Measurements from ENCODE around the gene SMAD5.

The SMAD5 gene

DNA sequence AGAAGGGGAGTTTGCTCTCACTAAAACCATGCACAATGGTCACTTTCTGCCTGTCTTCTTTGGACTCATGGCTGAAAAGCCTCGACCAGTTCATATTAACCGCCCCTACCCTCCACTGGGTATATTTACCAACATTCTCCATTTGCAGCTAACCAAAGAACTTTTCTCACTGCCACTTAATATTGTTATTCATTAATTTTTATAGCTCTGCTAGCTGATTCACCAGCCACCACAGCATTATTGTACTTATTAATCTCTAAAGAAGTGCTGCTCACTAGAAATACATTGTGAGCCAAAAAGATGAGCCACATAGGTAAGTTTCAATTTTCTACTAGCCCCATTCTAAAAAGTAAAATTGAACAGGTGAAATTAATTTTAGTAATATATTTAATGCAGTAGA, 93.8 kb downstream of the SMAD5 start:
- no peak for DNase-seq (ENCODE audit: low spot score)
- in situ Hi-C loops (cut with MboI; ENCODE audit: low pct_unique_long_range_greater_than_20kb, low sequenced_read_pairs, unreplicated experiment): loop anchor here (25.0 kb wide), 1 partner anchor 186 kb away; no protein-coding TSS in a partner anchor
- TF ChIP-seq, protein P1, sequence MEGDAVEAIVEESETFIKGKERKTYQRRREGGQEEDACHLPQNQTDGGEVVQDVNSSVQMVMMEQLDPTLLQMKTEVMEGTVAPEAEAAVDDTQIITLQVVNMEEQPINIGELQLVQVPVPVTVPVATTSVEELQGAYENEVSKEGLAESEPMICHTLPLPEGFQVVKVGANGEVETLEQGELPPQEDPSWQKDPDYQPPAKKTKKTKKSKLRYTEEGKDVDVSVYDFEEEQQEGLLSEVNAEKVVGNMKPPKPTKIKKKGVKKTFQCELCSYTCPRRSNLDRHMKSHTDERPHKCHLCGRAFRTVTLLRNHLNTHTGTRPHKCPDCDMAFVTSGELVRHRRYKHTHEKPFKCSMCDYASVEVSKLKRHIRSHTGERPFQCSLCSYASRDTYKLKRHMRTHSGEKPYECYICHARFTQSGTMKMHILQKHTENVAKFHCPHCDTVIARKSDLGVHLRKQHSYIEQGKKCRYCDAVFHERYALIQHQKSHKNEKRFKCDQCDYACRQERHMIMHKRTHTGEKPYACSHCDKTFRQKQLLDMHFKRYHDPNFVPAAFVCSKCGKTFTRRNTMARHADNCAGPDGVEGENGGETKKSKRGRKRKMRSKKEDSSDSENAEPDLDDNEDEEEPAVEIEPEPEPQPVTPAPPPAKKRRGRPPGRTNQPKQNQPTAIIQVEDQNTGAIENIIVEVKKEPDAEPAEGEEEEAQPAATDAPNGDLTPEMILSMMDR (IDR thresholded peaks at IDR 0.05; ENCODE audit: extremely low read depth, insufficient read depth, missing control alignments): no peak

DNA sequence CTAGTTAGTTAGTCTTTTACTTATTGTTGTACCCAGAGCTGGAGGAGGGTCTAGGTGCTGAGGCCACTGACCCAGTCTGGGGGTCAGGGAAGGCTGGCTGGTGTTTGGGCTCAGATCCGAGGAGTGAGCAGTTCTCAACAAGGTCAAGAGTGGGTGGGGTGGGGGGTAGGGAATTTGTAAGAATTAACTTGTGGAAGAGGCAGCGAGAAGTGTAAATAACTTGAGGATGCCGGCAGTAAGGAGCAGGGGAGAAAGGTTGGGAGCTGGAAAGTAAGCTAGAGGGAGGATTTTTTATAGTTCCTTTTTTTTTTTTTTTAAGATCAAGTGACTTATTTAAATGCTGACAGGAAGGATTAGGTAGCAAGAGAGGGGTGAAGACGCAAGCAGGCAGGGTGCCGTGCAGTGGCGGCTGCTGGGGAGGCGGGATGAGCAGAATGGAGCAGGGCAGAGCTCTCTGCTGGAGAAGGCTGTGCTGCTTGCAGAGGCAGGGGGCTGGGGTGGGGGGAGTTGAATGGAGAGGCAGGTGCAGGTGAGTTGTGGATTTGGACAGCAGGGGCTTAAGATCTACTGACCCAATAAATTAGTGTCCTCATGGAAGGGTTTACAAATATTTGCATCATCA, 95.6 kb downstream of the SMAD5 start:
- in situ Hi-C loops (cut with MboI; ENCODE audit: low pct_unique_long_range_greater_than_20kb, low sequenced_read_pairs, unreplicated experiment): loop anchor here (25.0 kb wide), 1 partner anchor 184 kb away; no protein-coding TSS in a partner anchor
- DNase-seq (ENCODE audit: low spot score): no peak

DNA sequence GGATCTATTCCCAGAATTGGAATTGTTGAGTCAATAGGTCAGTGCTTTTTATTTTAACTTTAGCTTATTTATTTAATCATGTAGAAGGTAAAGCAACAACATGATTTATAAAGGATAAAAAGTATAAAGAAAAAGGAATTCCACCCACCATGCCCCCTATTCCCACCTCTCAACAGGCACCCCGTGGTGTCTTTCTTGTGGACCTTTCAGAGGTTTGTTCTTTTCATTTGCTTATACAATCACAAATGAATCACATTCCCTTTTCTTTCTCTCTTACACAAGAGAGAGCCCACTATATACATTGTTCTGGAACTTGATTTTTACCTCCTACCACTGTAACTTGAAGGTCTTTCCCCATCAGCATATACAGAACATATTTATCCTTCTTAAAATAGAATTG, 97.5 kb downstream of the SMAD5 start:
- TF ChIP-seq, protein P1 (IDR thresholded peaks at IDR 0.05; ENCODE audit: extremely low read depth, insufficient read depth, missing control alignments): no peak
- DNase-seq (ENCODE audit: low spot score): no peak
- in situ Hi-C loops (cut with MboI; ENCODE audit: low pct_unique_long_range_greater_than_20kb, low sequenced_read_pairs, unreplicated experiment): loop anchor here (25.0 kb wide), 1 partner anchor 182 kb away; no protein-coding TSS in a partner anchor

More for the DNA sequence above, 95.6 kb downstream of the SMAD5 start:
- TF ChIP-seq, protein P1 (IDR thresholded peaks at IDR 0.05; ENCODE audit: extremely low read depth, insufficient read depth, missing control alignments): no peak

DNA sequence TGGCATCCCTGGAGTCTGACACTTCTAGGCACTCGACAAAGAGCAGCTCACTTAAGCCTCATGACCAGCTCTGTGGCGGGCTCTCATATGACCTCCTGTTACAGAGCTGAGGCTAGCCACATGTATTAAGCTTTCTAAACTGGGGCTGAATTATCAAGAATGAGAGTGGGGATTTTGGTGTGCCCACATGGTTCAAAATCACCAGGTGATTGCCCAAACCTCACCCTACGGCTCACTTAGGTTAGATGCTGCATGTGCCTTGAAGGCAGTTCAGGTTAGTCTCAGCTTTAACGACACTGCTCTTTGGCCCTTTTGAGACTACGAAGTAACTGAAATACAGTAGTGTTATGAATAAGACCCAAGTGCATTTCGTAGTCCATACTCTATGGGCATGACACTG, 99.7 kb downstream of the SMAD5 start:
- TF ChIP-seq, protein P1 (IDR thresholded peaks at IDR 0.05; ENCODE audit: extremely low read depth, insufficient read depth, missing control alignments): no peak
- in situ Hi-C loops (cut with MboI; ENCODE audit: low pct_unique_long_range_greater_than_20kb, low sequenced_read_pairs, unreplicated experiment): loop anchor here (25.0 kb wide), 1 partner anchor 180 kb away; no protein-coding TSS in a partner anchor
- DNase-seq (ENCODE audit: low spot score): peak; percentile 32

Measured in GM13977 (cell line).